Measurements from ENCODE around the gene SPON1.

- TF ChIP-seq EZH2 (IDR thresholded peaks at IDR 0.05; ENCODE audit: insufficient read depth, poor library complexity, severe bottlenecking) (no peak), EZH2phosphoT487 (IDR thresholded peaks at IDR 0.05; ENCODE audit: insufficient read depth, low read depth) (no peak)
These were observed 89.7 kb downstream of the SPON1 start for GRCh38 chr11:14052198-14052597.

Measured in GM23248 (cell line).